ENCODE results near the gene CDH4.

CDH4 gene

DNA sequence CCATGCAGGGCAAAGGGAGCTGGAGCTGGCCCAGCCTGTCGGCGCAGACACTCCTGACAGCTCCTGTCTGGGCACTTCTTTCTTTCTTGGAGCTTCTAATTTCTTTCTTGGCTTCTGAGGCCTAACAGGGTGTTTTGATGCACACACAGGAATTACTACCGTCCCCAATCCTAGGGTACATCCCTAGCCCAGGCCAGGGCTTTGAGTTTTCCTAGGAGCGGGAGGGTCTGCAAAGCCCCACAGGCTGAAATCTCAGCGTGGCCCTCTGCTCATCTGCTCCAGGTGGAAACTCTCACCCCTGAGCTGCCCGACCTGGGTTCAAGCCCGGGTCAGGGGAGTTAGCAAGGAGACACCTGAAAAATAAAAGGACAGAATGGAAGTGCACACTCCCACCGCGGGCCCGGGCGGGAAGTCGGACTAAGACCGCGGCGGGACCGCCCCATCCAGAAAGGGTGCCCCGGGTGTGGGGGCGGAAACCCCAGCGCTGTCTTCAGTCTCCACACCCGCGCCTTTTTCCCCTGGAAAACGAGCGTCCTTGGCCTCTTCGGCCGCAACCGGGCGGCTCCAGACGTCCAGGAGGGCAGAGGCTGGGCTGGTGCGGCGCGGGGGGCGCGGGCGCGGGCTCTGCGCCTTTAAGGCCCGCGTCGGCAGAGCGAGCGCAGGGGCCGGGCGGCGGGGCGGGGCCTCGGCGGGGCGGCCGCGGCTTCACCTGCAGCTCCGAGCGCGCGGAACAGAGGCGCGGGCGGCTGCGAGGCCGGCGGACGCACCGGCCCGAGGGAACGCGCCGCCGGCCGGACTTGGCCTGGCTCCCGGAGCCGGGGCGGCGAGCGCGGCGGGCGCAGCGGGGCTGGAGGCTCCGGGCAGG, at the start of gene CDH4:
Gene CDH4 (plus strand): TSS at position 733 of the 865 bp plus-strand sequence.
- FAIRE-seq: no peak

DNA sequence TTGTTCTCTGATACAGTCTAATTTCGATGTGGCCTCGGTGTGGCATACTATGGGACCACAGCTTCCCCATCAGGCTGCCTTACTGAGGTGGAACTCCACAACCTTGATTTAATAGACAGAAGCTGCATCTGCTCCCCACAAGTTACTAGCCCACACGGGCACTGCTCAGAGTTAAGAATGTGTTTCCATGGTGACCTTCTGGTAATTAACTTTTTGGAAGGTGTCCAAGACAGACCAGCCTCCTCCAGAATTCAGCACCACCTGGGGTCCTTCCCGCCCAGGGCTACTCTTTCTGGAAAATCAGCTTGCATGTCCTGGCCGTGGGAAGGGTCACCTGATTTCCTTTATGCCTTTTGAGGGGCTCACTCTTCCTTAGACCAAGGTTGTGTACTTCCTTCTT, 48.7 kb upstream of the CDH4 start:
- FAIRE-seq: no peak

DNA sequence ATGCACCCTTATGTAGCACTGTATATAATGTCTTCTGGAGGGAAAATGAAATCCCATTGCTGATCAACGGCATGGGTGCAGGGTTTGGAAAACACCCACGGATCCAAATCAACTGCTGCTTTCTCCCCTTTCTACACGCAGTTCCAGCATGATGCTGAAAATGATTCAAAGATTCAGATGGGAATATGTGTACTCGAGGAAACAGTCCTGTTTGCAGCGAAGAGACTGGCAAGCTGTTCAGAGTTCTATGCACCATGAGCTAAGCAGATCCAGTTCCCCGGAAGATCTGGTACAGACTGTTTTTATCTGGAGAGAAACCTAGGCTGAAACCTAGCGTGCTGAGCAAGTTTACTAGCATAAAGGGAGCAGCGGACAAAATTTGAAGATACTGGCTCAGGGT, 47.9 kb upstream of the CDH4 start:
- FAIRE-seq: no peak

DNA sequence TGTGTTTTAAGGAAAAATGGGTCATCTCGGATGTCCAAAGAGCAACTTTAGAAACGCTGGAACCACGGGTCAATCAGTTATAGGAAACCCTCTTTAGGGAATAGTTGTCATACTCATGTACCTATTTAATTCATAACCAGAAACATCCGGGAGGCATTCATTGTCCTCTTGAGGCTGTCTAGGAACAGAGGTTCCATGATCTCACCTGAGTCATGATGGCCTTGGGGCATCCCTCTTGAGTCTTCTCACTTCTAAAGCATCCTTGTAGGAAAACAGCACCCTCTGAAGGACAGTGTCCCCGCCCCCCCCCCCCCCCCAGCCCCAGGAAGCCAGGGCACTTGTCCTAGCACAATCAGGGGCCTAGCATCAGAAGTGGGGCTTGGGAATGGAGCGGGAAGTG, 46.3 kb upstream of the CDH4 start:
- FAIRE-seq: no peak

DNA sequence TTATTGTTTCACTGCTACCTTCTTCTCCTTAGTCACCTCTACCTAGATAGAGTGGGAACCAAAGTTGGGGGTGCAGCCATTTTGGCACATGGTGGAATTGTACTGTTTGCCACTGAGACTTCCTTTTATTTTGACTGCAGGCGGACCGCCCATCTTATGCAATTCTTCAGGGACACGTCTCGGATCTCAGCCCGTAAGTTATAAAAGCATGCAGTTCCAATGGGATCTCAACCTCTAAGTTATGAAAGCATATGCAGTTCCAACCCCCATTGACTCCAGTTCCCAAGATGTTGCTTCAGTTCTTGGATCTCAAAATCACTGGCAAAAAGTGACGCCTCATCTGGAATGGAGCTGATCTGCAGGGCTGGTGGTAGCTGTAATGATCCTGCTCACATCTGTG, 41.2 kb upstream of the CDH4 start:
- no peak for FAIRE-seq

DNA sequence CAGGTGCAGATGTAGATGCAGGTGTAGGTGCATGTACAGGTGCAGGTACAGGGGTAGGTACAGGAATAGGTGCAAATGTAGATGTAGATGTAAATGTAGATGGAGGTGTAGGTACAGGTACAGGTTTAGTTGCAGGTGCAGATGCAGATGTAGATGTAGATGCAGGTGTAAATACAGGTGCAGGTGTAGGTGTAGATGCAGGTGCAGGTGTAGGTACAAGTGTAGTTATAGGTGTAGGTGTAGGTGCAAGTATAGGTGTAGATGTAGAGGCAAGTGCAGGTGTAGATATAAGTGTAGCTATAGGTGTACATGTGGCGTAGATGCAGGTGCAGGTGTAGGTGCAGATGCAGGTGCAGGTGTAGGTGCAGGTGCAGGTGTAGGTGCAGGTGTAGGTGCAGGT, 34.2 kb upstream of the CDH4 start:
- FAIRE-seq: no peak

DNA sequence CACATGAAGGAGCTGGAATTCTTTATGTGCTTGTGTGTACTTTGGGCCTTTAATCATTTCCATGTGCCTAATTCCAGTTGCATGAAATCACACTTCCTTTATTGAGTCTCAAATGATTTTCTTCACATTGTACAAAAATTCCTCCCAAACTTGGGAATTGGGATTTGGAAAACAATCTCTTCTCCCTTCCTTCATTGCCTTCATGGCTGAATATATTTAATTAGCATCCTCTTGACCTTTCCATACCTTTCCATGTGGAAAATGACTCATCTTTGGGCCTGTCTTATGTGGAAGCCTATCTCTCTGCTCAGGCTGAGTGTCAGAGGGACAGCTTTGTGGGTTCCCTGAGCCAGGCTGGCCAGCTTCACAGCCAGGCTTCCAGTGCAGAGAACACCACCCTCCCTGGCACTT, 33.0 kb upstream of the CDH4 start:
- FAIRE-seq: no peak

DNA sequence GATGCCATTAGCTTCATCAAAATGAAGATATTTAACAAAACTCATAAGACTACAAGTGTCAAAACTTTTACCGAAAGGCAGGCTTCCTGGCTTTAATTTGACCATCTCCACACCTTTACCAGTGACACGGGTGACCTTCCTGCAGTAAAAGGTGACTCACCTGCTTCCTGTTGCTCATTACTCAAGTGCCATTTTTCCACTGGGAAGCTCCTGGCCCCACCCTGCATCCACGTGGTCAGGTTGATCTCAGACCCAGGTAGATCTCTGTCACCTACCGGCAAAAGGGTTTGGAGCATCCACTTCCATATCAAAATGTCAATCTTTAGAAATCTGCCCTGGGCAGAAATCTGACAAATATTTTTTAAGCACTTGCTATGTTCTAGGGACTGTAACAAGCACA, 31.9 kb upstream of the CDH4 start:
- no peak for FAIRE-seq

DNA sequence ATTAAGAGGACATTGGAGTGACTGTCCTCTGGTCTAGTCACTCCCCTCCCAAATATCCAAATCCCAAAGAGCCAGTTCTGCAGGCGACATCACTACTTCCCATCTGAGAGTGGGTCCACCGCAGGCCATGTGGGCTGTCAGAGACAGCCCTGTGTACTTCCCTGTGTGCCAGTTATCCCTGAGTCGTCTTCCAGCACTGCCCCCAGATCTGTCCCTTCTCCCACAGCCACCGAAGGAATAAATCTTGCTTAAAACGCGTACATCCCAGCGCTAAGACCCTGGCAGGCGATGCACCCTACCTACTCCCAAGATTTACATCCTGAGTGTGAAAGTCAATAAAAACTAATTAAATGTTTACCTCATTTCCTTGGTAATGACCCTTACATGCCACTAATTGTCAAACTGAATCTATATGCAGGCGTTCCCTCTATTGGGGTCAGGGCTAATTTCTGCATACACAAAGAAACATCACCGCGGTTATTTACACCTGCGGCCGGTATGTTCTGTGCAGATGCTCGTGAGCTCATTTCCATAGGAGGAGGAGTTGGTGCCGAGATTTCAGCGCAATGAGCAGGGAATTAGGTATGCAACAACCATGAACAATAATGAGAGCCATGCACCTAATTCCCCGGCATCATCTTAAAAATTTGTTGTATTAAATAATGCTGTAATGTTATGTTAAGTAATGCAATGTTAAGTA, 31.3 kb upstream of the CDH4 start:
- no peak for FAIRE-seq

DNA sequence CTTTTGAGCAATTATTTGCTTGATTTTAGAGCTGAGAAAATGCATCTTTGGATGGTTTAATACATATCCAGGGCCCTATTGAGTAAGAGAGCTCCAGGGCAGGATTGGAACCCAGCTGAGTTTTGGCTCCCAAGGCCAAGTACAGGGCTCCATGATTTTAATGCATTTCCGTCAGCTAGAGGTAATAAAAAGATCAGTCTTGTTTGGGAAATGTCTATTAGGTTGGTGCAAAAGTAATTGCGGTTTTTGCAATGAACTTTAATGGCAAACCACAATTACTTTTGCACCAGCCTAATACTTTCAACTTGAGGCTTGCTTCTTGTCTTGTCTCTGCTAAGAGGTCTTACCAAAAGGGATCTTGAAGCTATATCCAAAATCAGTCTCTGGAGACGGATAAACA, 29.4 kb upstream of the CDH4 start:
- FAIRE-seq: no peak

DNA sequence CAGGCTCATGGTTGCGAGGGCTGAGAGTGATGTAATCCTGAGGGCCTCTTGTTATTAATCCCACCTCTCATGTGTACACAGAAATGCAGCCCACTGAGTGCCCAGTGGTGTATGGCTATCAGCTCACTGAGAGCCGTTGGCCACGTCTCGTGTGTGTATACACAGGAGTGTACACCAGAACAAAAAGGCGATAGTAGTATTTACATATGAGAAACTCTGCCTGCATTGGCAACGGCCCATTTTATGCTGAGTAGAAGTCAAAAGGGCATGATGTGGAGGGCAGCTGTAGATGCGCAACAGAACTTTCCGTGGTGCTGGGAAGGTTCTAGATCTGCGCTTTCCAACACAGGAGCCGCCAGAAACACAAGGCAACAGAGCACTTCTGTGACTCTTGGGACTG, 28.9 kb upstream of the CDH4 start:
- no peak for FAIRE-seq

DNA sequence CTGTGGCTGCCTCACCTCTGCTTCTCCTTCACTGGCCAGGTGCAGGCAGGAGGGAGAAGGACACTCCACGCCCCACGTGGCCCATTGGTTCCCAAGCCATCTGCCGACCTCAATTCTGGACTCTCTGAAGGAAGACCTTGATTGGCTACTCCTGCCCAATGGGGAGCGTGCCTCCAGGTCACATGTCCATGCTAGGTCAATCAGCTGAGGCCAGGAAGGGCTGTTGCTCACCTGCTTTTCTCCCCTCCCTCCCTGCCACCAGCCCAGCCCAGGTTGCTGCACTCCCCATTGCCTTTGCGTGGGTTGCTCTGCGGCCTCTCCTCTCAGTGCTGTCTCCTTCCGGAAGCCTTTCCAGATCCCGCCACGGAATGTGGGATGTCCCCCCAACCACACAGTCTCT, 21.9 kb upstream of the CDH4 start:
- FAIRE-seq: no peak

DNA sequence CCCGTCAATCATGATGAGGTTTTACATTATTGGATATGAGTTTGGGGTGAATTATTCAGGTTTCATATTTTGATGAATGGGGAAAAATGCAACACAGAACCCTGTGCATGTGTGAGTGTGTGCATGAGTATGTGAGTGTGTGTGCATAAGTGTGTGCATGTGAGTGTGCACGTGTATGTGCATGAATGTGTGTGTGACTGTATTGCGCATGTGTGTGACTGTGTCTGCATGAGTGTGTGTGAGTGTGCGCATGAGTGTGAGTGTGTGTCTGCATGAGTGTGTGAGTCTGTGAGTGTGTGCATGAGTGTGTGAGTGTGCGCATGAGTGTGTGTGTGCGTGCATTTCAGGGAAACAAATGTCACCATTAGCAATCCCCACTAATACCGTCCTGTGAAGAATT, 18.5 kb upstream of the CDH4 start:
- no peak for FAIRE-seq

DNA sequence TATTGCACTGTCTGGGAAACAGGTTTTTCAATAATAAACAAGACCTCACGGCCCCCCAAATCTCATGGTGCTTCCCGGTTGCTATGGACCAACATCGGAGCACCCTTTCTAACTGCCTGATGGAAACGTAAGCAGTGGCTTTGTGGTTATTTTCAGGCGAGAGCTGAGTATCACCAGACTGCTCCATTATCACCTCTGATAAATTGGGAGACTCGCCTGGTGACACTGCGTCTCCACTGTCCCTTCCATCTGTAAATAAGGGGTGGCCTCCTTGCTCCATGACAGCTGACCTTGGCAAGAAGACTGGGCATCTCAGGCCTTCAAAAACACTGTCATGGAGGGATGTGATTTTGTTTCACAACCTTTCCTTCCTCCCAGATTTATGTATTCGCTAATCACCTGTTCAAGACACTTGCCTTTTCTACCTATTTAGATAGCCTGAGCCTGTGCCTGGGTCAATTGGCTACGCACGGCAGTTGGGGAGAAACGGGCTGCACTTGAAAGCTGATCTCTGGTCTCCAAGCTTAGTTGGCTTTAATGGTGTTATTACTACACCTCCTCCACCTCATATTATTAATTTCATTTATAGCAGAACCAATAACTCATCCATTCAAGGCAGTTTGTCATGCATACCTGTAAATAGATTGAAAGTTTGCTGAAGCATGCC, 17.7 kb upstream of the CDH4 start:
- no peak for FAIRE-seq

DNA sequence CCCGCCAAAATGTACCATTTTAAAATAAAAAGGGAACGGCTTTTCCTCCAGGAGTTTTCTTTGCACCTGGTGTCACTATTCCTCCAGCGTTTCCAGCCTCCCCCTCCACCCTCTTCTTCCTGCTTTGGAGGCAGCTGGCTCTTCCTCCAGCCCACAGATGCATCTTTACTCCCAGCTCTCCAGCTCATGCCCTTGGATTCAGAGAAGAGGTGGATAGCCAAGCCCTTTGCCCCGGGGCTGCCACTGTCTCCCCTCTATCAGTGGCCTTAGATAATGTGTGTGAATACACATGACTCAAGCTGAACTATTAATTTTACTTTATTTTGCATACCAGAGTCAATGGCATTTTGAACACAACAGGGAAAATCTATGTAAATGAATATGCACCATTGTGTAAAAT, 15.3 kb upstream of the CDH4 start:
- FAIRE-seq: no peak

DNA sequence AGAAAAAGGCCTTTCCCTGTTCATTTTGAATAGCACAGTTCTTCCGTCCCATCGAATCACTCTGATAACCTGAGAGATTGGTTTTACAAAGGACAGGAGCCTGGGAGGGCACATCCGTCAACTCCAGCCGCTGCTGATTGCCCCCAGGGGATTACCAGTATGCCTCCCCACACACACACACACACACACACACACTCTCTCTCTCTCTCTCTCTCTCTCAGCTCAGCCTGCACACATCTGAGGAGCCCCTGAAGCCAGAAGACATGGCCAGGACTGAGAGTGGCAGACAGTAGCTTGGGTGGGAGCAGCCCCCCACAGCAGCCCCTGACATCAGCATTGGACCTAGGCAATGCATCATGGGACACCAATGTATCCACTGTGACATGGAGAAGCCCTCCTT, 13.2 kb upstream of the CDH4 start:
- no peak for FAIRE-seq

DNA sequence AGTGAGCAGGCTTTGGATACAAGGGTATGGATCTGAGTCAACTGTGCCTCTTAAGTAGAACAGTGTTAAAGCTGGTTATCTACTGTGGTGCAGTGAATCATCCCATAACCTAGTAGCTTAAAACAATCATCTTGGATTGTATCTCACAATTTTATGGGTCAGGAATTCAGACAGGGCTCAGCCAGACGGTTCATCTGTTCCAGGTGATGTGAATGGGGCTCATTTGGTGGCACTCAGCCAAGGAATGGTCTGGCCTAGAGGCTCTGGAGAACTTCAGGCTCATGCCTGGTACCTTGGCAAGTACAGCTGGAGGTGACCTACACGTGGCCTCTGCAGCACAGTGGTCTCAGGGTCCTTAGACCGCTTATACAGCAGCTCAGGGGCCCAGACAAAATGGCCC, 11.2 kb upstream of the CDH4 start:
- FAIRE-seq: no peak

DNA sequence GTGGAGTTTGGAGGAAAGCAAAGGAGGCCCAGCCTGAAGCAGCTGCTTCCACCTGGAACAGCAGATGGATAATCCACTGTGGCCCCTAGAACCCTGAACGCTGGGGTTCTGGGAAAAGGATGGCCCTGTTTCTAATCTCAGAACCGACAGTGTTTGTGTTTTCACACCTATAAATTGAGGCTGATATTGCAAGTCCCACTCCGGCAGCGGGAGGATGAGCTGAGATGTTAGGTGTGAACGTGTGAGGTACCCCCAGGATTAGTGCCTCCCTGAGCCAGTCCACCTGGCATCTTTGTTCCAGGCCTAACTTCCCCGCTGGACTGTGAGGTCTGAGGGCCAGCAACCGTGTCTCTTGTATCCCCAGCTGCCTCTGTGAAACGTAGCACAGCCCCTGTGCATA, 7.8 kb upstream of the CDH4 start:
- no peak for FAIRE-seq

DNA sequence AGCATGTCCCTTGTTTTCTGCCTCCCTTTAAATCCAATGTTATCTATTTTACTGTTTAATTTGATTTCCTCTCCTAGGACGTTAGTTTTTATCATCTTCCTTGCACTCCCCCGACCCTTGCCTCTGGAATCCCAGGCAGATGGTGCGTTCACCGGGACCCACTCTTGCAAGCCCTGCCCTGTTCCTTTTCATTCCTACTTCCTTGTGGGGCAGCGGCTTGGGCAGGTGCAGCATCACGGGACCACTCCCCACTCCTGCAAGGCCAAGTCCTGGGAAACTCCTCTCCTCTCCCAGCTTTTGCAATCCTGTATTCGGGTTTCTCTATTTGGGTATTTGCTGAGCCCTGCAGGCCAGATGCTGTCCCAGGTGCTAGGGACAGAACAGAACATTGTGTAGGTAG, 5.8 kb upstream of the CDH4 start:
- FAIRE-seq: no peak

DNA sequence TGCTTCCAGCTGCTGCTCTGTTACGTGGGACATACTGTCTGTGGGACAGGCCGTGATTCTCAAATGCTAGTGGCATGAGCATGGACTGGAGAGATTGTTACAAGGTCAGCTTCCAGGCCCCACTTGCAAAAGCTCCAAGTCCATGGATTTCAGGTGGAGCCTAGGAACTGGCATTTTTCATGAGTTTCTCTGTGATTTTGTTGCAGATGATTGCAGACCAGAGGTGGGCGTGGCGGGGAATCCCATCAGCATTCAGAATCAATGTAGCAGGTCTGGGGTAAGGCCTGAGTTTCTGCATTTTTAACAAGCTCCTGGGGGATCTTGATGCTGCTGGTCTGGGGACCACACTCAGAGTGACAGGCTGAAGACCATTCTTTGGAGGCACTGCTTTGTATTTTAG, 2.4 kb upstream of the CDH4 start:
- FAIRE-seq: no peak

DNA sequence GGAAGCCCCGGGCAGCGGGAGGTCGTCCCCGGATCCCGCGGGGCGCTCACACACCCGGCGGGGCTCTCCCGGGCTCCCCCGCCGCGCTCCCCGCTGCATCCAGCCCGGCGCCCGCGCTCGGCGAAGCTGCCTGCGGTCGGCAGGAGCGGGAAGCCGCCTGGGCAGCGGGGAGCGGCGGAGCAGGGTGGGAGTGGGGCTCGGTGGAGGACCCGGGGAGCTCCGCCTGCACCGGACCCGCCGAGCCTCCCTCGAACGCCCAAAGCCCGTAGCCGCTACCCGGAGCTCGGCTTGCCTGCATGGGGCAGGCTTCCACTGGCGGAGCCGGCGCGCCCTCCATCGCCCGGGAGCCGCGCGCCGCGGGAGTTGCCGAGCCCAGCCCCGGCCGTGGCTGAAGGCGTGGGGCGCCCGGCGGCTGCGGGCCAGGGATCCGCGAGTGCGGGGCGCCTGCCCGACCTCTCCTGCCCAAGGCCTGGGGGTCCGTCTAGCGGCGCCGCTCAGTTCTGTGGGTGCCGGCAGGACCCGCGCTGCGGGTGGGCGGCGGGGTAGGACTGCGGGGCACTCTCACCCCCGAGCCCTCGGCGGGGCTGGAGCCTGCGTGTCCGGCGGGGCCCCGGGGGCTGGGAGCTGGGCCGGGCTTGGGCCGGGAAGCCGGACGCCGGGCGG, 671 bp downstream of the CDH4 start:
- no peak for FAIRE-seq

DNA sequence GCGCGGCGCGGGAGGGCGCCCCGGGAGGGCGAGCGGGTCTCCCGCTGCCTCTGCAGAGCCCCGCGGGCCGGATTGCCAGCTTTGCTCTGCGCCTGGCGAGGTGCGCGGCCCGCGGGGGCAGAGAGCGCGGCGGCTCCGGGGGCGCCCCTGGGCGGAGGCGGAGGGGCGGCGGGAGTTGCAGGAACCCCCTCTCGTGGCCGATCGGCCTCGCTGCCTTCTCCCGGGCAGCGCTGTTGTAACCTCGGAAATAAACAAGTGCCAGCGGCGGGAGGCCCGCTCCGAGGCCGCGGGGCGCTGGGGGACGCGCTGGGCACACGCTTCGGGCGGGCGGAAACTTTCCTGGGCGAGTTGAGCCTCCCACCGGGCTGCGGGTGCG, 1.2 kb downstream of the CDH4 start:
- no peak for FAIRE-seq

DNA sequence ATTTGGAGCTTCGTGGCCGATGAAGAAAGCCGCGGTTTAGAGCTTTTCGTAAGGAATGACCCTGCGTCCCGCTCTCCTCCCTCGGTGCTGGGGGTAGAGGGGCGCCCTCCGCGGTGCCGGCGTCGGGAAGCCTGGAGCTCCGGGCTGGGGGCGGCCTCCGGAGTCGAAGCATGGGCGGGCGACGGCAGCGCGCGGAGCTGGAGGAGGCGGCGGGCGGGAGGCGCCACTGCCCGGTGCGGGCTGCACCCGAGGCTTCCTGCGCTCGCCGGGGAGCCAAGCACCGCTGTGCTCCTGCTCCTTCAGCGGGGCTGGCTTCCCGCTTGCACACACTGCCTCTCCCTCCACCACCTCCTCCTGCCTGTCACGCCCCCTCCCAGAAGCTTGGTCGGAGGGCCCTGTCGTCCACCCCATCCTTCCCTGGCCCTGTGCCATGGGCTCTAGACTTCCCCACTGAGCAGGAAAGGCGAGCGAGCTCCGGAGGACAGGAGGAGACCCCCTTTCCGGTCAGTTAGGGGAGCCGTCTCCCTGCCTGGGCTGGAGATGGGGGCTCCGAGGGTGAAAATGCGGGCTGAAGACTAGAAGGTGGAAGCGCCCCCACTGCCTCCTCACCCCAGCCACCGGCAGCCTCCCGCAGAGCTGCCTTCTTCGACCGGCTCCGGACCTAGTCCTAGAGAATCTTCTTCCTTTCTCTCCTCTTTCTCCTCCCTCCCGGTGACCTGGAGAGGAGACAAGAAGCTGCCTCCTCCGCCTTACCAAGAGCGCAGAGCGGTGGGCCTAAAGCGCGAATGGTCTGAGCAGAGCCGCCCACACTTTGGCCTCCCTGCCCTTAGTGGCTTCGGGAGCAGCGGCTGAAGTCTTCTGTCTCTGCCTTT, 1.8 kb downstream of the CDH4 start:
- no peak for FAIRE-seq

All from TTC549 (cell line).